ENCODE measurements around the gene SND1.

SND1 gene

GRCh38 chr7:128112781-128113221 is 460.8 kb downstream of the SND1 start:
- Histone ChIP-seq H3K27ac (replicated peaks) (no peak overlapping the region), H3K4me3 (replicated peaks; ENCODE audit: insufficient read depth, low read length) (no peak overlapping the region), H3K27me3 (ENCODE audit: insufficient read depth, poor library complexity, severe bottlenecking) (no peaks in the 10 kb centered on the region)
- TF ChIP-seq POLR2AphosphoS5 (IDR thresholded peaks at IDR 0.05; ENCODE audit: low read depth) = no peak
- no peak for TF ChIP-seq CTCF (IDR thresholded peaks at IDR 0.05; ENCODE audit: insufficient read depth, low read length)
- TF ChIP-seq REST (IDR thresholded peaks at IDR 0.05; ENCODE audit: insufficient replicate concordance, low read depth) = no peak
- DNase-seq (ENCODE audit: low read depth in 1 of 2, low spot score in 1 of 2) = no peak

- DNase-seq (ENCODE audit: low read depth in 1 of 2, low spot score in 1 of 2) = no peak
- Histone ChIP-seq H3K27me3 (ENCODE audit: insufficient read depth, poor library complexity, severe bottlenecking) (no peaks in the 10 kb centered on the region), H3K4me3 (replicated peaks; ENCODE audit: insufficient read depth, low read length) (no peak overlapping the region), H3K27ac (replicated peaks) (no peak overlapping the region)
- TF ChIP-seq GABPA (IDR thresholded peaks at IDR 0.05; ENCODE audit: low read depth) (no peak), REST (IDR thresholded peaks at IDR 0.05; ENCODE audit: insufficient replicate concordance, low read depth) (no peak), CTCF (IDR thresholded peaks at IDR 0.05; ENCODE audit: insufficient read depth, low read length) (no peak), POLR2AphosphoS5 (IDR thresholded peaks at IDR 0.05; ENCODE audit: low read depth) (no peak), SPI1 (IDR thresholded peaks at IDR 0.05; ENCODE audit: borderline replicate concordance, low read depth) (no peak)
These were observed 461.8 kb downstream of the SND1 start for GRCh38 chr7:128113839-128114238.

GRCh38 chr7:128114806-128115205 is 462.8 kb downstream of the SND1 start:
- no peak for TF ChIP-seq CTCF (IDR thresholded peaks at IDR 0.05; ENCODE audit: insufficient read depth, low read length)
- no peak for TF ChIP-seq SPI1 (IDR thresholded peaks at IDR 0.05; ENCODE audit: borderline replicate concordance, low read depth)
- TF ChIP-seq POLR2AphosphoS5 (IDR thresholded peaks at IDR 0.05; ENCODE audit: low read depth) = no peak
- no peak for TF ChIP-seq REST (IDR thresholded peaks at IDR 0.05; ENCODE audit: insufficient replicate concordance, low read depth)
- TF ChIP-seq GABPA (IDR thresholded peaks at IDR 0.05; ENCODE audit: low read depth) = no peak
- no peak overlapping the region for H3K4me3 ChIP-seq (replicated peaks; ENCODE audit: insufficient read depth, low read length)
- H3K27me3 ChIP-seq (ENCODE audit: insufficient read depth, poor library complexity, severe bottlenecking) = no peaks in the 10 kb centered on the region
- no peak for DNase-seq (ENCODE audit: low read depth in 1 of 2, low spot score in 1 of 2)
- no peak overlapping the region for H3K27ac ChIP-seq (replicated peaks)

Measured in HL-60 (cell line).